HepG2 (cell line): ENCODE measurements around the gene KCNJ14. TPM values are rescaled to one million over a fixed set of nuclear protein-coding genes. Genes with fewer than 3 reads are reported as not detected.

Experiments
- FOXA3 ChIP-seq: IDR thresholded peaks from 2 replicates; pipeline ENCODE4 v1.6.1; 2016; ENCODE audit warnings: missing genetic modification reagents, missing compliant biosample characterization
- IKZF4 ChIP-seq: sonication (generic); formaldehyde crosslinking; IDR thresholded peaks from 2 replicates; pipeline ENCODE4 v1.5.1; 2020; ENCODE audit warnings: borderline replicate concordance, mild to moderate bottlenecking, low read depth, missing genetic modification reagents; ENCODE audit errors: not compliant biosample characterization
- JUN ChIP-seq: sonication (generic); formaldehyde crosslinking; IDR thresholded peaks from 2 replicates; pipeline ENCODE4 v1.4.0; 2020; ENCODE audit warnings: mild to moderate bottlenecking, missing genetic modification reagents
- KLF12 ChIP-seq: sonication (generic); formaldehyde crosslinking; IDR thresholded peaks from 2 replicates; pipeline ENCODE4 v1.4.0; 2020; ENCODE audit warnings: missing genetic modification reagents, borderline replicate concordance
- MBNL3 ChIP-seq: fragments of 250-450 bp; sonication (Bioruptor Pico); conservative IDR thresholded peaks from 2 replicates; pipeline ENCODE4 v1.8.0; 2022; ENCODE audit warnings: mild to moderate bottlenecking, inconsistent platforms
- MIER2 ChIP-seq: IDR thresholded peaks from 2 replicates; pipeline ENCODE4 v1.6.1; 2016; ENCODE audit warnings: missing biosample characterization, missing genetic modification reagents
- MTERF4 ChIP-seq: sonication (generic); formaldehyde crosslinking; IDR thresholded peaks from 2 replicates; pipeline ENCODE4 v1.8.0; 2023; ENCODE audit warnings: mild to moderate bottlenecking, missing genetic modification reagents
- NFIB ChIP-seq: sonication (generic); formaldehyde crosslinking; IDR thresholded peaks from 2 replicates; pipeline ENCODE4 v1.9.0; 2021; ENCODE audit warnings: missing genetic modification reagents, mild to moderate bottlenecking, borderline replicate concordance
- NR1H2 ChIP-seq: sonication (generic); formaldehyde crosslinking; IDR thresholded peaks from 2 replicates; pipeline ENCODE4 v1.8.1; 2022; ENCODE audit warnings: low read depth, missing genetic modification reagents, borderline replicate concordance
- POGZ ChIP-seq: sonication (generic); formaldehyde crosslinking; IDR thresholded peaks from 2 replicates; pipeline ENCODE4 v1.4.0; 2020; ENCODE audit warnings: mild to moderate bottlenecking, missing genetic modification reagents
- POLR2A ChIP-seq, 2 experiments: IDR thresholded peaks; 2 replicates each; pipeline ENCODE4 v1.6.1; 2011; ENCODE audit warnings: low read depth in 2 of 2, low read length in 2 of 2, mild to moderate bottlenecking in 1 of 2, moderate library complexity in 1 of 2; ENCODE audit not compliant: insufficient read depth in 1 of 2
- RBM39 ChIP-seq: fragments of 200-400 bp; formaldehyde crosslinking; IDR thresholded peaks from one replicate; pipeline ENCODE4 v1.6.1; 2018; ENCODE audit warnings: antibody characterized with exemption, mild to moderate bottlenecking, low read depth, low read length; ENCODE audit not compliant: poor library complexity, severe bottlenecking
- RERE ChIP-seq: IDR thresholded peaks from 2 replicates; pipeline ENCODE4 v1.6.1; 2016; ENCODE audit warnings: low read depth, missing genetic modification reagents, missing compliant biosample characterization
- TBP ChIP-seq: sonication (generic); formaldehyde crosslinking; IDR thresholded peaks from 2 replicates; pipeline ENCODE4 v1.5.0; 2020; ENCODE audit warnings: missing genetic modification reagents
- TSC22D2 ChIP-seq: sonication (generic); formaldehyde crosslinking; IDR thresholded peaks from 2 replicates; pipeline ENCODE4 v1.5.1; 2020; ENCODE audit warnings: missing genetic modification reagents, mild to moderate bottlenecking, borderline replicate concordance
- ZFP1 ChIP-seq: IDR thresholded peaks from 2 replicates; pipeline ENCODE4 v1.6.1; 2016
- ZKSCAN5 ChIP-seq: sonication (generic); formaldehyde crosslinking; IDR thresholded peaks from 2 replicates; pipeline ENCODE4 v1.5.1; 2020; ENCODE audit warnings: mild to moderate bottlenecking, missing genetic modification reagents
- ZMYM3 ChIP-seq: sonication (generic); formaldehyde crosslinking; IDR thresholded peaks from 2 replicates; pipeline ENCODE4 v1.5.1; 2020; ENCODE audit warnings: mild to moderate bottlenecking, missing genetic modification reagents
- ZNF770 ChIP-seq: sonication (generic); formaldehyde crosslinking; IDR thresholded peaks from 2 replicates; pipeline ENCODE4 v1.5.0; 2020; ENCODE audit warnings: mild to moderate bottlenecking, missing genetic modification reagents
- ZSCAN21 ChIP-seq: sonication (generic); formaldehyde crosslinking; IDR thresholded peaks from 2 replicates; pipeline ENCODE4 v1.8.0; 2022; ENCODE audit warnings: mild to moderate bottlenecking, missing genetic modification reagents, moderate library complexity, borderline replicate concordance
- ZZZ3 ChIP-seq: sonication (generic); formaldehyde crosslinking; IDR thresholded peaks from 2 replicates; pipeline ENCODE4 v1.4.0; 2020; ENCODE audit warnings: missing genetic modification reagents, mild to moderate bottlenecking, borderline replicate concordance
- polyA plus RNA-seq, 8 experiments: library from polyadenylated mRNA; depleted of rRNA in 3 of 8; stranded (reverse) in 7 of 8; unstranded in 1 of 8; fragments of >200 nt; fragmentation: Illumina TruSeq in 4 of 8; extraction: Trizol in 4 of 8; gene quantifications; 2 replicates each; pipeline versions ENCODE4 v1.2.1 to v1.2.3, GENCODE V29; 2011 to 2016; ENCODE audit warnings: low read depth in 4 of 8, missing spikeins in 1 of 8, mixed read lengths in 1 of 8; ENCODE audit not compliant: insufficient read depth in 1 of 8
- total RNA-seq, 5 experiments: library from RNA; depleted of rRNA; stranded (reverse); fragments of >200 nt; fragmentation: Illumina TruSeq; extraction: Trizol; gene quantifications; 2 replicates each; pipeline ENCODE4 v1.2.3, GENCODE V29; 2016; ENCODE audit warnings: low read depth in 1 of 5

Gene KCNJ14
- total and polyA plus RNA-seq, 2 of the 13 experiments (the other 11 are each of a cell fraction or from before 2014, with no cell fraction given): 0.20 to 0.51 TPM

- TF ChIP-seq POLR2A (IDR thresholded peaks at IDR 0.05; ENCODE audit: insufficient read depth in 1 of 2, low read depth in 2 of 2, low read length in 2 of 2) (no peak), RERE (CRISPR knock-in tag) (no peak), ZMYM3 (CRISPR knock-in tag) (peak; percentile 72), JUN (CRISPR knock-in tag) (no peak), TBP (CRISPR knock-in tag) (no peak), IKZF4 (CRISPR knock-in tag) (no peak), NFIB (CRISPR knock-in tag) (no peak), ZNF770 (CRISPR knock-in tag) (peak; percentile 92), RBM39 (no peak), ZSCAN21 (CRISPR knock-in tag) (no peak), MBNL3 (CRISPR knock-in tag) (no peak), ZFP1 (CRISPR knock-in tag) (no peak), NR1H2 (CRISPR knock-in tag) (no peak), KLF12 (CRISPR knock-in tag) (no peak), MTERF4 (no peak), ZKSCAN5 (CRISPR knock-in tag) (no peak), FOXA3 (peak; percentile 78), ZZZ3 (CRISPR knock-in tag) (no peak), MIER2 (CRISPR knock-in tag) (no peak), POGZ (CRISPR knock-in tag) (0 out of 2 replicates have a peak, but pooled peaks have one; percentile 44), TSC22D2 (CRISPR knock-in tag) (no peak)
Measured at GRCh38 chr19:48496959-48497727, 41.8 kb downstream of the KCNJ14 start (continued).
